UCSD-AML1 (cell line): ENCODE measurements around the gene KLHL42.

Source experiments
- DNase-seq: peaks from one replicate; lab custom pipeline; 2025; ENCODE audit not compliant: unreplicated experiment; lab: John Stamatoyannopoulos, UW

KLHL42 gene

DNA sequence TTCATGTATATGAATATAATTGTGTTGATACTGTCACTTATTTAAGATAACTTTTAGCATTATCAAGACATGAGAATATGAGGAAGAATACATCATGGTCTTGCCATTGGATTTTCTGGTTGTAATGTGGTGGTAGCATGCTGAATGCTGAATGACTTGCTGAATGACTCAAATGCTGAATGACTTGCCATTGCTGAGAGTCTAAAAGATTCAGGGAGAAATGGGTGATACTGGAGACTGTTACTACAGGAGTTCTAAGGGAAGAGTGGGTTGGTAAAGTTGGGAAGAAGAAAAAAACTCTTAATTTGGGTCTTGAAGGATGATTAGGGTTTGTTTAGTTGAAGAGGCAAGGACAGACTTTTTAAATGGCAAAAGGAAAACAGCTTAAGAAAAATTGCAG lies 72.1 kb downstream of the KLHL42 start:
- DNase-seq = no peak
